NCI-H128 (cell line): ENCODE data around the gene ENO3.

Experiments used
- DNase-seq: peaks from one replicate; lab custom pipeline; 2025; ENCODE audit not compliant: unreplicated experiment; lab: John Stamatoyannopoulos, UW

Gene ENO3

DNA sequence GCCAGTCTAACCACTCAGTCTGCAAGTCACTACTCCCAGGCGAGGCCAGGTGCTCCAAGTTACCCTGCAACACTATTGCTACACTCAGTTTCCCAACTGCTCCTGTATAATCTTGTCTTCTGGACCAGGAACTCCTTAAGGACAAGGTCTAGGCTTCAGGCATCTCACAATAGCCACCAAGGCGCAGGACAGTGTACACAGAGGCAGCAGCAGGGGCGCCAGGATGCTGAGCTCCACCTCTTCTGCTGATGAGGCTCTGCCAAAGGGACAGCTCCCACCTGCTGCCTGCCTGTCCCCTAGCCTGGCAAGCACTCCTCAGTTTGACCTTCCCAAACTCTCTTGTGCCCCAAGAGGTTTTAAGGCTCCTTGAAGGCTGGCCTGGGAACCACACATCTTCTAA lies 14.5 kb upstream of the ENO3 start:
- DNase-seq = no peak

- DNase-seq = no peak
These were observed 13.4 kb upstream of the ENO3 start for GRCh38 chr17:4937553-4937952.

GRCh38 chr17:4938069-4938491 lies 12.8 kb upstream of the ENO3 start:
- no peak for DNase-seq

GRCh38 chr17:4938688-4939545 lies 12.0 kb upstream of the ENO3 start:
- DNase-seq = no peak

GRCh38 chr17:4939546-4939795 lies 11.4 kb upstream of the ENO3 start:
- no peak for DNase-seq

DNA sequence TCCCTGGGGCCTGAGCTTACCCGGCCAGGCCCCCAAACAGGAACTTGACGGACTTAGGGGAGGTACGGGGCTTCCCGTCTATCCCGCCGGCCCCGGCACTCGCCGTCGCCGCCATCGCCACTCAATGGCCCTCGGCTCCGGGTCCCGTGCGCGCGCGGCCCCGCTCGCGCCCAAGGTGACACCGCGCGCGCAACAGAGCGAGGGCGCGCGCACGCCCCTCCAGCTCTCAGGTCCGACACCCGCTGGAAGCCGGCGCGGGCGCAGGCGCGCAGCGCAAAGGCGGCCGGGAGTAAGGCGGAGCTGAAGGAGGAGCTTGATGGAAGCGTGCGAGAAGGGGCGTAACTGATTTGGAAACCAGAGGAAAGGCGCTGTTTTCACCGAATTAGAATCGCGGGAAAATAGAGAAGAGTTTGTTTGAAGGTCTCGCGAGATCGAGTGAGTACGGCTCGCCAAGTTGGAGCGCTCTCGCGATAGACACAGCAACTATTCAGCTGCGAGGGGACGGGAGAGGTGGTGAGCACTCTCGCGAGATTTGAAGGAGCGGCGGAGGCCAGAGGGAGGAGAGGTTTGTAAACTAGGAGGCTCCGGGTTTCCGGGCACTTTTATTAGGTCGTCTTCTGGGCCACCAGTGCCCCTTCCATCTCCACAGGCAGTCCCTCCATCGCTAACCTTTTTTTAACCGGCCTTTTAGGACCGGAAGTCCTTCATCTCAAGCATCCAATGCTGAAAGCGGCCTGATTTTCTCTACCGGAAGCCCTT lies 10.9 kb upstream of the ENO3 start, which contains the start of the genes RNF167 and SLC25A11:
TSS of gene RNF167 (plus strand) at position 473 of the 759 bp plus-strand sequence. CDS start 642 bp downstream, outside the sequence.
TSS of gene SLC25A11 (minus strand) at position 251 of the 759 bp plus-strand sequence. CDS start at position 115, 136 bp downstream.
- peak; percentile 93 for DNase-seq

DNA sequence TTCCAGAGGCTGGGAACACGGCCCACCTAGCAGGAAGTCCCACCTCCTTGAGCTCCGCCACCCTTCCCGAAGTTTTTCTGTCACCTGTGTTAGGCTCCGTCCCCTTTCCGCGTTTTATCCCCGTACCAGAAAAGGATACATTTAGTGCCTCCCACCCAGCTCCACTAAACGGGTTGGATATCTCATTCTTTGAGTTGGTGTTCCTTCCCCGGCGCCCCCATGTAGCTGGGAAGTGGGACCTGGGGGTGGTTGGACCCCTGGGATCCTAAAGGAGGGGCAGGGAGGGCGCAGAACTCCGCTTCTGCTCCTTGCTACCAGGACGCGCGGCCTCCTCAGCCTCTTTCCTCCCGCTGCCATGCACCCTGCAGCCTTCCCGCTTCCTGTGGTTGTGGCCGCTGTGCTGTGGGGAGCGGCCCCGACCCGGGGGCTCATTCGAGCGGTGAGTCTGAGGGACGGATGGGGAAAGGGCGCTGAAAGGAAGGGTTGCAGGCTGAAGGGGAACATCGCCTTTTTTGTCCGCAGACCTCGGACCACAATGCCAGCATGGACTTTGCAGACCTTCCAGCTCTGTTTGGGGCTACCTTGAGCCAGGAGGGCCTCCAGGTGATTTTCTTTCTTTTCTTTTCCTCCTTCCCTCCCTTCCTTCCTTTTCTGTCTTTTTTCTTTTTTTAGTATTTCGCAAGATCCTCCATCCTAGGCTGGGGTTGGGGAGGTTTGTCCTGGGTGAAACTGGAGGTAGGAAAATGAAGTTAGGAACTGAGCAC lies 10.2 kb upstream of the ENO3 start:
- no peak for DNase-seq

- DNase-seq = no peak
These were observed 9.7 kb upstream of the ENO3 start for GRCh38 chr17:4941319-4941610.

- no peak for DNase-seq
These were observed 8.0 kb upstream of the ENO3 start for GRCh38 chr17:4942760-4943508.

DNA sequence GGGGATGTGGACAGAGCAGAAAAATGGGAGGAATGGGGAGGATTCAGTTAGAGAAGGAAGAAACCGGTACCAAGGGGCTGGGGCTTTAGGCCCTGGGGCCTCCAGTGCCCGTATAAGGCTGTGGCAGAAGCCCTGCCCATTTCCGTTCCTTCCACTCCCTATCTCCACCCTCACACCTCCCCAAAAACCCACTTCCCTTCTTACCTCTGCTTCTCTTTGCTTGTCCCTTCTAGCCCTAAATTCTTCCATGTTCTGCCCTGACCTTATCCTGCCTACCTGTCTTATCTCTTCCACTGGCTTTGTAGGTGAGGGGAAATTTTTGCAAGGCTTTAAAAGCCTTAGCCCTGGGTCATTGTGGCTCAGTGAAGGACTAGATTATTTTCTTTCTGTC lies 6.8 kb upstream of the ENO3 start:
- DNase-seq = no peak

DNA sequence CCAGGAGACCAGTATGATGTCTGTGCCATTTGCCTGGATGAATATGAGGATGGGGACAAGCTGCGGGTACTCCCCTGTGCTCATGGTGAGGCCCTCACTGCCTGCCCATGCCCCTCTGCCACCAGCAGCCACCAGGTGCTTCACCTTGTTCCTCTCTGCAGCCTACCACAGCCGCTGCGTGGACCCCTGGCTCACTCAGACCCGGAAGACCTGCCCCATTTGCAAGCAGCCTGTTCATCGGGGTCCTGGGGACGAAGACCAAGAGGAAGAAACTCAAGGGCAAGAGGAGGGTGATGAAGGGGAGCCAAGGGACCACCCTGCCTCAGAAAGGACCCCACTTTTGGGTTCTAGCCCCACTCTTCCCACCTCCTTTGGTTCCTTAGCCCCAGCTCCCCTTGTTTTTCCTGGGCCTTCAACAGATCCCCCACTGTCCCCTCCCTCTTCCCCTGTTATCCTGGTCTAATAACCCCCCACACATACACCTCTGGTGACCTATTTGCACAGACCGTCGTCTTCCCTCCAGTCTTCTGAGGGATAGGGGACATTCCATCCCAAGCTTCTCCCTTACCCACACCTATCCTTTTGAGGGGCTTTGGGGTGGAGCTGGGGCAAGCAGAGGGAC lies 6.3 kb upstream of the ENO3 start:
- DNase-seq = no peak

GRCh38 chr17:4945176-4945943 lies 5.6 kb upstream of the ENO3 start:
- no peak for DNase-seq

GRCh38 chr17:4945944-4946280 lies 5.0 kb upstream of the ENO3 start:
- no peak for DNase-seq

DNA sequence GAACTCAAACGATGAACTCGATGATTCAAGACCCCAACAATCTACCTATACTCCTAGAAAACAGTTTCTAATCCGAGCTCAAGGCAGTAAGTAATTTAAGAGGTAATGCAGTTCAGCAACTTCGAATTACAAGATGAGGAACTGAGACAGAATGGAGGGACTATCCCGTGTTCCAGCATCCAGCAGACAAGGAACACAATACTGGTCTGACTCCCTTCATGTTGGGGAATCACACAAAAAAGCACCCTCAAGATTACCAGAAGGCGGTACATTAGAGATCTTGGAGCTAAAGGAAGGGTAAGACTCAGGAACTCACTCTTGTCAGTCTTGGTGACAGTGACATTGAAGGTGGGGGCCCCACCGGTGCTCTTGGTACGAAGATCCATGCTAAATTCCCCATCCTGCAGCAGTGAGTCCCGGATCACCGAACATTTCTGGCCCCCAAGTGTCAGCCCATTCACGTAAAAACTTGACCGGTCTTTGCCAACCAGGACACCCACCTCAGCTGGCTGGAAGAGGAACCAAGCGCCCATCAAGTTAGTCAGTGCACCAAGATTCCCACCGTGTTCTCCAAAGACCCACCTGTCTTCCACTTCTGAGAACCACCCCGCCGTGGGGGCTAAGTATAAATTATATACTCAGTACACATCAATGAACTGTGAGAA lies 4.5 kb upstream of the ENO3 start:
- DNase-seq = no peak

- DNase-seq = no peak
These were observed 3.9 kb upstream of the ENO3 start for GRCh38 chr17:4947010-4947410.

DNA sequence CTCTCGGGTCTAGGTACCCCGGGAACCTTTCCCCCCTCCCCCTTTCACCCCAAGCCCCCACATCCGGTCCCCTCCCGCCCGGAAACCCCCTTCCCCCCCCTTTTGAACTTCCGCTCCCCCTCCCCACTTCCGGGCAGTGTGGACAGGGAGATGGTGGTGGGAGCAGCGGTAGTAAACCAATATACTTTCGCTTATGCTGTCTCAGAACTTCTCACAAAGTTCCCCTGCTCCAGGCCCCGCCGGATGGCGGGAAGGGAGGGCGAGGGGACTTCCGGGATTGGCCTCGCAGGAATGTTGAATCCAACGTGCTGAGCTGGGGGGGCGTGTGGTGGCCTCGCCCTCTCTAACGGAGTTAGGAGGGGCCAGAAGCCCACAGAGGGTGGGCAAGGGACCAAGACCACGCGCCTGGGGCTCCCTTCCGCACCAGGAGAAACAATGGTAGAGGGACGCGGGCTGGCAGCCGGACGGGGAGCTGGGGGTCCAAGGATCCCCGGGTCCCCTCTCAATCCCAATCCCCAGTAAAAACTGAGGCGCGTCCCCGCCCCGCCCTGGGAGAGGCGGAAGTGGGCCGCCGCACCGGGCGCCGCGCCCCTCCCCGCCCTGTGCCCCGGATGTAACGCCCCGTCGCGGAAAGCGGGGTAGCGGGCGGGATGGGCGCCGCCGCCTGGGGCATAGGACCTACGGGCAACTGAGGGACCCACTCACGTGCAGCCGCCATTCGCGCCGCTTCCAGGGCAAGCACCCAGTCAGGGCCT lies 3.3 kb upstream of the ENO3 start:
- no peak for DNase-seq

- DNase-seq = peak; percentile 45
These were observed 2.6 kb upstream of the ENO3 start, which contains the start of gene PFN1 for GRCh38 chr17:4948166-4948930. TSS of gene PFN1 (minus strand) at chr17:4948530. CDS start at chr17:4948394, 136 bp downstream.

DNA sequence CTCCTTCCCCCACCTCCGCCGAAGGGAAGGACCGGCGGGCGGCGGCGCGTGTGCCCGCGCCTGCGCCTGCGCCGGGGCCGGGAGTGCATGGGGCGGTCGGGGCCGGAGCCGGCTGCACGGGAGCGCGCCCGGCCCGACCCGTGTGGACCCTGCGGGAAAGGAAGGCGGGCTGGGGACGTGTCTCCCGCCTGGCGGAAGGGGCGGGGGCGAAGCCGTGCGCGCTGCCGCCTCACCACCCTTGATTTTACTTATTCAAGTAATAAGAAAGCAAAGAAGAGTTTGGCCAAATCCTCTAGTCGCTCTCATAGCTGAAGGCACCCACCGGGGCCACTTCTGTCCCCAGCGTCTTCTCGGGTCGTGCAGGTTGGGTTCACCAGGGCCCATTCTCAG lies 2.0 kb upstream of the ENO3 start:
- no peak for DNase-seq
